HL-60 (cell line): Measurements from ENCODE around the gene MAP4K4.

ENCODE experiments used
- CTCF ChIP-seq: IDR thresholded peaks from one replicate; pipeline ENCODE4 v1.5.1; 2011; ENCODE audit warnings: low read length, control low read depth, inconsistent platforms; ENCODE audit not compliant: insufficient read depth
- GABPA ChIP-seq: IDR thresholded peaks from 2 replicates; pipeline ENCODE4 v1.6.1; 2012; ENCODE audit warnings: low read depth
- POLR2AphosphoS5 ChIP-seq: IDR thresholded peaks from 2 replicates; pipeline ENCODE4 v1.6.1; 2012; ENCODE audit warnings: low read depth
- TF ChIP-seq, protein P1 (sequence below): IDR thresholded peaks from 2 replicates; pipeline ENCODE4 v1.6.1; 2012; ENCODE audit warnings: low read depth; ENCODE audit not compliant: insufficient replicate concordance

DNA sequence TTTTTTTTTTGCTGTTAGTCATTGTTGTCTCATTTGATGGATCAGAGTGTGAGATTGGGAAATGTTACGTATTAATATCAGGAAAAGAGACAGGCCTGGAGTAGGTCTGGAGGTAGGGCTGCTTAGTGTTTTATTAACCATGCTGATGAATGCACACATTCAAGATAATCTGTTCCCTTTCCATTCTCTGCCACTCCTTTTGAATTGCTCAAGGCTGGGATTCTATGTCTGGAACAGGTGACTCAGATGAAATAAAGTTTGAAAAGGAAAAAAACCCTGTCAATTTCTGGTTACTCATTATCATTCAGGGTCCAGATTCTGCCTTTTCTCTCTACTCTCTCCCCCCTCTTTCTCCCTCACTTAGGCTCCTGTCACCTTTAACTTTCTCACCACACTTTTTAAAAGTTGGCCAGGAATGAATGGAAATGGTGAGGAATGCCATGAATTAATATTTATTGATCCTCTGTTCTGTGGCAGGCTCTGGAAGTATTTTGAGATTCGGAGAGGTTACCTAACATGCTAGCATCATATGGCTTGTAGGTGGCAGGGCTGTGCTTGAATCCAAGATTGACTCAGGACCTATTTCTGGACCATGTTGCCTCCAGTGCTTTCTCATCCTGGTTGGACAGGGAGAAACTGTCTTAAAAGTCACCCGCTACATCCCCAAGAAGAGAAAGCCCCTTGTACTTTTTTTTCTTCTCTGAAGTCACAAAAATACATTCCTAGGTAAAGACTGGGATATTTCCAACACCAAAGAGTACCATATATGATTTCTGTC, 40.2 kb downstream of the MAP4K4 start:
- TF ChIP-seq, protein P1, sequence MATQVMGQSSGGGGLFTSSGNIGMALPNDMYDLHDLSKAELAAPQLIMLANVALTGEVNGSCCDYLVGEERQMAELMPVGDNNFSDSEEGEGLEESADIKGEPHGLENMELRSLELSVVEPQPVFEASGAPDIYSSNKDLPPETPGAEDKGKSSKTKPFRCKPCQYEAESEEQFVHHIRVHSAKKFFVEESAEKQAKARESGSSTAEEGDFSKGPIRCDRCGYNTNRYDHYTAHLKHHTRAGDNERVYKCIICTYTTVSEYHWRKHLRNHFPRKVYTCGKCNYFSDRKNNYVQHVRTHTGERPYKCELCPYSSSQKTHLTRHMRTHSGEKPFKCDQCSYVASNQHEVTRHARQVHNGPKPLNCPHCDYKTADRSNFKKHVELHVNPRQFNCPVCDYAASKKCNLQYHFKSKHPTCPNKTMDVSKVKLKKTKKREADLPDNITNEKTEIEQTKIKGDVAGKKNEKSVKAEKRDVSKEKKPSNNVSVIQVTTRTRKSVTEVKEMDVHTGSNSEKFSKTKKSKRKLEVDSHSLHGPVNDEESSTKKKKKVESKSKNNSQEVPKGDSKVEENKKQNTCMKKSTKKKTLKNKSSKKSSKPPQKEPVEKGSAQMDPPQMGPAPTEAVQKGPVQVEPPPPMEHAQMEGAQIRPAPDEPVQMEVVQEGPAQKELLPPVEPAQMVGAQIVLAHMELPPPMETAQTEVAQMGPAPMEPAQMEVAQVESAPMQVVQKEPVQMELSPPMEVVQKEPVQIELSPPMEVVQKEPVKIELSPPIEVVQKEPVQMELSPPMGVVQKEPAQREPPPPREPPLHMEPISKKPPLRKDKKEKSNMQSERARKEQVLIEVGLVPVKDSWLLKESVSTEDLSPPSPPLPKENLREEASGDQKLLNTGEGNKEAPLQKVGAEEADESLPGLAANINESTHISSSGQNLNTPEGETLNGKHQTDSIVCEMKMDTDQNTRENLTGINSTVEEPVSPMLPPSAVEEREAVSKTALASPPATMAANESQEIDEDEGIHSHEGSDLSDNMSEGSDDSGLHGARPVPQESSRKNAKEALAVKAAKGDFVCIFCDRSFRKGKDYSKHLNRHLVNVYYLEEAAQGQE: no peak
- TF ChIP-seq CTCF: no peak
- TF ChIP-seq POLR2AphosphoS5: no peak
- no peak for TF ChIP-seq GABPA
